ENCODE measurements around the gene DAB1. TPM values are rescaled to one million over a fixed set of nuclear protein-coding genes. Genes with fewer than 3 reads are reported as not detected.

The DAB1 gene
- total and polyA plus RNA-seq, 7 donors: under 0.01 to 1.1 (median 0.75) TPM; not detected in 1

DNA sequence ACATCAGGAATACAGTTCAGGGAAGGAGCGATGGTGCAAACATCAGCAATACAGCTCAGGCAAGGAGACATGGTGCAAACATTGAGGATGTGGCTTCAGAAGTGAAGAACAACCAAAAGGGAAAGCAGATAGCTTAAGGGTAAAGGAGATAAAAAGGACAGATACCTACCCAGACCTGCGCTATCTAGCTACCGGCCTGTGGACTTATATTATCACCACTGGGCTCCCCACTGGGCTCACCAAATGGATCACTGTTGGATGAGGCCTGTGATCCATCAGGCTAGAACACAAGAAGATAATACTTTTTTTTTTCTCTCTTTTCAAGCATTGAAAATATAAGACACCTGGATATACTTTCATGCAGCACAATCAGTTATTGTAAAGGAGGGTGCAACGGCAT lies 413.3 kb downstream of the DAB1 start:
- no peak overlapping the region for H3K4me3 ChIP-seq
- DNase-seq: no peak
- H3K27me3 ChIP-seq: no peaks in the 10 kb centered on the region
- no peaks in the 10 kb centered on the region for H3K36me3 ChIP-seq
- no peaks in the 10 kb centered on the region for H3K9me3 ChIP-seq
- no peak for TF ChIP-seq EP300 (IDR thresholded peaks at IDR 0.05)
- TF ChIP-seq CTCF (IDR thresholded peaks at IDR 0.05): no peak
- TF ChIP-seq POLR2AphosphoS5 (IDR thresholded peaks at IDR 0.05): no peak
- no peak for TF ChIP-seq POLR2A (IDR thresholded peaks at IDR 0.05)
- H3K4me1 ChIP-seq: peaks cover 0 to 24% (median 14%) of the 10 kb centered on the region in 4 donors
- intact Hi-C loops (cut with DNase I): no loop called here
- WGBS, 2 donors: 92 to 94% methylated on average over 4 of the region's 4 CpGs
- H3K27ac ChIP-seq: no peak overlapping the region

DNA sequence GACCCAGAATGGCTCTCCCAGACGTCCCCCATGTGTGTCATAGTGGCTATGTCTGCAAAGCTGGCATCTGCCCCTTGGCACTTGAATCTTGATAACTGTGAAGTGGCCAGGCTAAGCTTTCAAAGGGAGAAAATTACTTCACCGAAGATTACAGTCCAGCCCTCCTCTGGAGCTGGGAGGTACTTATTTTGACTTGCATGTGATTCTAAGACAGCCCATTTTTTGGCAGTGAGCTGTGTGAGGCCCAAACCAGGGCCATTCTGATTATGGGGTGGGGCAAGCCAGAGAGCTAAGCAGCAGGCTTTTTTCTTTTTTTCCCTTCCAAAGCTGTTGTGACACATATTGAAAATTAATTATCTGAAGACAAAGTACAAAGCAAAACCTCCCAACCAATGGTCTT lies 415.9 kb downstream of the DAB1 start:
- intact Hi-C loops (cut with DNase I): no loop called here
- WGBS, 2 donors: 63 to 76% methylated on average over 2 of the region's 2 CpGs
- Histone ChIP-seq H3K4me3 (no peak overlapping the region), H3K27me3 (no peaks in the 10 kb centered on the region), H3K36me3 (no peaks in the 10 kb centered on the region), H3K27ac (no peak overlapping the region), H3K4me1 (peaks cover 0 to 24% (median 8%) of the 10 kb centered on the region in 4 donors), H3K9me3 (no peaks in the 10 kb centered on the region)
- no peak for DNase-seq
- TF ChIP-seq EP300 (IDR thresholded peaks at IDR 0.05): no peak
- no peak for TF ChIP-seq POLR2A (IDR thresholded peaks at IDR 0.05)
- no peak for TF ChIP-seq CTCF (IDR thresholded peaks at IDR 0.05)
- TF ChIP-seq POLR2AphosphoS5 (IDR thresholded peaks at IDR 0.05): no peak

GRCh38 chr1:57007472-57007871 lies 416.4 kb downstream of the DAB1 start:
- no peak overlapping the region for H3K27ac ChIP-seq
- no peak overlapping the region for H3K4me3 ChIP-seq
- no peaks in the 10 kb centered on the region for H3K36me3 ChIP-seq
- 33 to 71% methylated on average over 2 of the region's 2 CpGs for WGBS, 2 donors
- H3K27me3 ChIP-seq: no peaks in the 10 kb centered on the region
- no peak for DNase-seq
- intact Hi-C loops (cut with DNase I): no loop called here
- H3K4me1 ChIP-seq: peaks cover 0 to 21% (median 3%) of the 10 kb centered on the region in 4 donors
- H3K9me3 ChIP-seq: no peaks in the 10 kb centered on the region
- TF ChIP-seq POLR2AphosphoS5 (IDR thresholded peaks at IDR 0.05) (no peak), EP300 (IDR thresholded peaks at IDR 0.05) (no peak), POLR2A (IDR thresholded peaks at IDR 0.05) (no peak), CTCF (IDR thresholded peaks at IDR 0.05) (no peak)

DNA sequence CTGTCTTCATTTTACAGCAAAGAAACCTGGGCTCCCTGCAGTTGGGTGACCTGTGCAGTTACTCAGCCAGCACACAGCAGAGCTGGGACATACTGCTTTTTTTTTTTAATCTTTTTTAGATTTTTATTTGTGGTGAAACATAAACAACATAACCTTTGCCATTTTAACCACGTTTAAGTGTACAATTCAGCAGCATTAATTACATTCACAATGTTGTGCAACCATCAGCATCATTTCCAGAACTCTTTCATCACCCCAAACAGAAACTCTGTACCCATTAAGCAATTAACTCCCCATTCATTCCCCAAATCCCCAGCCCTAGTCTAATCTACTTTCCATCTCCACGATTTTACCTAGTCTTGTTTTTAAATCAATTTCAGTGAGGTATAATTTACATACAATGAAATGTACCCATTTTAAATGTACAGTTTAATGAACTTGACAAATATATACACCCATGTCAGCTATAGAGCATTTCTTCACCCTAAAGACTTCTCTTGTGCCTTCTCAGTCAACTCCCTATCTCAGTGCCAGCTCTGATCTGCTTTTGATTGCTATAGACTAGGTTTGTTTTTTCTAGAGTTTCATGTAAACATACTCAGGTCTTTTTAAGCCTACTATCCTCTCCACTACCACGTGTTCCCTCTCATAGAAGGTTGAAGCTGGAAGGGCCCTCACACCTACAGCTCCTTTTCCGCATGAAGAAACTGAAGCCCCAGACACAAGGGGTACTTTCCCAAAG lies 420.3 kb downstream of the DAB1 start:
- Histone ChIP-seq H3K36me3 (no peaks in the 10 kb centered on the region), H3K4me3 (no peak overlapping the region), H3K9me3 (no peaks in the 10 kb centered on the region), H3K27me3 (no peaks in the 10 kb centered on the region), H3K4me1 (peaks cover 0 to 9% (median 0%) of the 10 kb centered on the region in 4 donors), H3K27ac (no peak overlapping the region)
- TF ChIP-seq CTCF (IDR thresholded peaks at IDR 0.05): no peak
- TF ChIP-seq EP300 (IDR thresholded peaks at IDR 0.05): no peak
- TF ChIP-seq POLR2A (IDR thresholded peaks at IDR 0.05): no peak
- TF ChIP-seq POLR2AphosphoS5 (IDR thresholded peaks at IDR 0.05): no peak
- intact Hi-C loops (cut with DNase I): no loop called here
- no peak for DNase-seq
- 28 to 59% methylated on average over 4 of the region's 4 CpGs for WGBS, 2 donors

All from sigmoid colon (tissue), 7 donors.